ENCODE measurements around the gene KCNIP3.

KCNIP3 gene

DNA sequence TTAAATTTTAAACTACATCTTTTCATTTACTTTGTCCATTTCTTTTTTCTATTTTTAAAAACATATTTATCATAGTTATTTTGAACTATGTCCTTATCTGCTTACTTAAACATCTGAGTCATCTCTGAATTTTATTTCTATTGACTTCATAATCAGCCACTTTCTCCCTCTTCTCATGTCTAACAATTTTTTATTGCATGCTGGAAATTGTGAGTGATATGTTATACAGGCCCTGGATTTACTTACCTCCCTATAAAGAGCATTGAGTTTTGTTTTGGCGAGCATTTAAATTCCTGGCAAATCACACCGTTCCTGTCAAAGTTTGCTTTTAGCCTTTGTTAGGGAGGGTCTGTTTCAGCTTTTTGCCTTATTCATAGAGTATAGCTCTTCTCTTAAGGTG lies 39.3 kb downstream of the KCNIP3 start:
- no peaks in the 10 kb centered on the region for H3K36me3 ChIP-seq (ENCODE audit: control insufficient read depth, insufficient read depth, low read length)
- no peak overlapping the region for H3K27ac ChIP-seq (ENCODE audit: insufficient read depth, low read length, poor library complexity, severe bottlenecking)
- no peak for DNase-seq
- H3K4me1 ChIP-seq (ENCODE audit: control insufficient read depth, insufficient read depth, low read length, poor library complexity, severe bottlenecking), result no peaks in the 10 kb centered on the region
- H3K4me3 ChIP-seq (ENCODE audit: insufficient read depth, low read depth, low read length, poor library complexity, severe bottlenecking), result no peak overlapping the region
- H3K9me3 ChIP-seq (ENCODE audit: control insufficient read depth, low read length), result no peaks in the 10 kb centered on the region
- H3K27me3 ChIP-seq (replicated peaks; ENCODE audit: control insufficient read depth, insufficient read depth, low read length, poor library complexity, severe bottlenecking), result no peaks in the 10 kb centered on the region

- Histone ChIP-seq H3K9me3 (ENCODE audit: control insufficient read depth, low read length) (no peaks in the 10 kb centered on the region), H3K4me1 (ENCODE audit: control insufficient read depth, insufficient read depth, low read length, poor library complexity, severe bottlenecking) (no peaks in the 10 kb centered on the region), H3K4me3 (ENCODE audit: insufficient read depth, low read depth, low read length, poor library complexity, severe bottlenecking) (no peak overlapping the region), H3K36me3 (ENCODE audit: control insufficient read depth, insufficient read depth, low read length) (no peaks in the 10 kb centered on the region), H3K27me3 (replicated peaks; ENCODE audit: control insufficient read depth, insufficient read depth, low read length, poor library complexity, severe bottlenecking) (no peaks in the 10 kb centered on the region), H3K27ac (ENCODE audit: insufficient read depth, low read length, poor library complexity, severe bottlenecking) (no peak overlapping the region)
- DNase-seq, result no peak
These were observed 40.7 kb downstream of the KCNIP3 start for GRCh38 chr2:95337829-95338228.

DNA sequence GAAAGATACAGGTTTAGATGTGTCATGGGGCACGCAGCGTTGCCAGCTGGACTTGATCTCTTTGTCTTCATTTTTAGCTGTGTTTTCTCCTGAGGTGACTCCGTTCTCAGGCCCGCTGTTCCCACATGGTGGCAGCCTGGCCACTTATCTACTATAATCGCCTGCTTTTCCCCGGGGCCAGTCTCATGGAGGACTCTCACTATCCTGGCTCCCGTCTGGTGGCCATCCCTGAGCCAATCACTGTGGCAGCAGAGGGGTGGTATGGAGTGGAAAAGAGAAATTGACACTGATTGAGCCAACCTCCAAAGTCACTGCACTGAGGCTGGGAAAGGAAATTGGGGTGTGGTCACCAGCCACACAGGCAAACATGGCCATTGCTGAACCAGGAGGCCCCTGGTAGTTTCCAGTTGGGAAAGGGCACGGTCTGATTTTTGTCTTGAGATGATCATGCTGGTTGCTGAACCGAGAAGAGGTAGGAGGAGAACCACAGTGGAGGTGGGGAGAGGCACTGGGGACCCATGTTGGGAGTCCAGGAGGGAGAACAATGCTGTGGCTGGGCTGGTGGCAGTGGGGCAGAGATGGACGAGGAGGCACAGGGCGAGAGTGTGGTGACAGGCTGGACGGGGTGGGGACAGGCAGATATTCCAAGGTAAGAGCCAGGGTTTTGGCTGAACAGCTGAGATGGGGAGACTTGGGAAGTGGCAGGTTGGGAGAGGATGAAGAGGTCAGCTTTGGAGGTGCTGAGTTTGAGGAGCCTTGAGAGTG lies 45.6 kb downstream of the KCNIP3 start:
- H3K4me3 ChIP-seq (ENCODE audit: insufficient read depth, low read depth, low read length, poor library complexity, severe bottlenecking), result no peak overlapping the region
- H3K27ac ChIP-seq (ENCODE audit: insufficient read depth, low read length, poor library complexity, severe bottlenecking), result no peak overlapping the region
- no peaks in the 10 kb centered on the region for H3K36me3 ChIP-seq (ENCODE audit: control insufficient read depth, insufficient read depth, low read length)
- DNase-seq, result no peak
- peaks cover 11% of the 10 kb centered on the region for H3K27me3 ChIP-seq (replicated peaks; ENCODE audit: control insufficient read depth, insufficient read depth, low read length, poor library complexity, severe bottlenecking)
- no peaks in the 10 kb centered on the region for H3K9me3 ChIP-seq (ENCODE audit: control insufficient read depth, low read length)
- H3K4me1 ChIP-seq (ENCODE audit: control insufficient read depth, insufficient read depth, low read length, poor library complexity, severe bottlenecking), result peaks cover 4% of the 10 kb centered on the region

GRCh38 chr2:95343429-95344214 lies 46.5 kb downstream of the KCNIP3 start:
- DNase-seq, result no peak
- H3K27me3 ChIP-seq (replicated peaks; ENCODE audit: control insufficient read depth, insufficient read depth, low read length, poor library complexity, severe bottlenecking), result peaks cover 15% of the 10 kb centered on the region
- H3K36me3 ChIP-seq (ENCODE audit: control insufficient read depth, insufficient read depth, low read length), result no peaks in the 10 kb centered on the region
- H3K4me1 ChIP-seq (ENCODE audit: control insufficient read depth, insufficient read depth, low read length, poor library complexity, severe bottlenecking), result peaks cover 4% of the 10 kb centered on the region
- no peaks in the 10 kb centered on the region for H3K9me3 ChIP-seq (ENCODE audit: control insufficient read depth, low read length)
- no peak overlapping the region for H3K27ac ChIP-seq (ENCODE audit: insufficient read depth, low read length, poor library complexity, severe bottlenecking)
- no peak overlapping the region for H3K4me3 ChIP-seq (ENCODE audit: insufficient read depth, low read depth, low read length, poor library complexity, severe bottlenecking)

GRCh38 chr2:95344215-95344583 lies 47.1 kb downstream of the KCNIP3 start:
- H3K4me1 ChIP-seq (ENCODE audit: control insufficient read depth, insufficient read depth, low read length, poor library complexity, severe bottlenecking), result peaks cover 4% of the 10 kb centered on the region
- no peak overlapping the region for H3K27ac ChIP-seq (ENCODE audit: insufficient read depth, low read length, poor library complexity, severe bottlenecking)
- no peaks in the 10 kb centered on the region for H3K36me3 ChIP-seq (ENCODE audit: control insufficient read depth, insufficient read depth, low read length)
- no peak overlapping the region for H3K4me3 ChIP-seq (ENCODE audit: insufficient read depth, low read depth, low read length, poor library complexity, severe bottlenecking)
- H3K27me3 ChIP-seq (replicated peaks; ENCODE audit: control insufficient read depth, insufficient read depth, low read length, poor library complexity, severe bottlenecking), result peaks cover 15% of the 10 kb centered on the region
- DNase-seq, result no peak
- H3K9me3 ChIP-seq (ENCODE audit: control insufficient read depth, low read length), result no peaks in the 10 kb centered on the region

GRCh38 chr2:95344656-95345055 lies 47.5 kb downstream of the KCNIP3 start:
- no peaks in the 10 kb centered on the region for H3K9me3 ChIP-seq (ENCODE audit: control insufficient read depth, low read length)
- H3K4me3 ChIP-seq (ENCODE audit: insufficient read depth, low read depth, low read length, poor library complexity, severe bottlenecking), result no peak overlapping the region
- H3K27ac ChIP-seq (ENCODE audit: insufficient read depth, low read length, poor library complexity, severe bottlenecking), result no peak overlapping the region
- H3K27me3 ChIP-seq (replicated peaks; ENCODE audit: control insufficient read depth, insufficient read depth, low read length, poor library complexity, severe bottlenecking), result peaks cover 15% of the 10 kb centered on the region
- peaks cover 4% of the 10 kb centered on the region for H3K4me1 ChIP-seq (ENCODE audit: control insufficient read depth, insufficient read depth, low read length, poor library complexity, severe bottlenecking)
- no peak for DNase-seq
- H3K36me3 ChIP-seq (ENCODE audit: control insufficient read depth, insufficient read depth, low read length), result no peaks in the 10 kb centered on the region

- DNase-seq, result no peak
- H3K27ac ChIP-seq (ENCODE audit: insufficient read depth, low read length, poor library complexity, severe bottlenecking), result no peak overlapping the region
- peak overlapping the region; percentile 35 for H3K4me3 ChIP-seq (ENCODE audit: insufficient read depth, low read depth, low read length, poor library complexity, severe bottlenecking)
- peaks cover 15% of the 10 kb centered on the region for H3K27me3 ChIP-seq (replicated peaks; ENCODE audit: control insufficient read depth, insufficient read depth, low read length, poor library complexity, severe bottlenecking)
- H3K4me1 ChIP-seq (ENCODE audit: control insufficient read depth, insufficient read depth, low read length, poor library complexity, severe bottlenecking), result peaks cover 4% of the 10 kb centered on the region
- H3K36me3 ChIP-seq (ENCODE audit: control insufficient read depth, insufficient read depth, low read length), result no peaks in the 10 kb centered on the region
- no peaks in the 10 kb centered on the region for H3K9me3 ChIP-seq (ENCODE audit: control insufficient read depth, low read length)
These were observed 48.0 kb downstream of the KCNIP3 start for GRCh38 chr2:95345081-95345562.

- no peaks in the 10 kb centered on the region for H3K36me3 ChIP-seq (ENCODE audit: control insufficient read depth, insufficient read depth, low read length)
- DNase-seq, result peak in 1 of 3 donors; percentile 9
These were observed 48.5 kb downstream of the KCNIP3 start for GRCh38 chr2:95345563-95346230.

GRCh38 chr2:95346231-95346737 lies 49.1 kb downstream of the KCNIP3 start:
- Histone ChIP-seq H3K27ac (ENCODE audit: insufficient read depth, low read length, poor library complexity, severe bottlenecking) (no peak overlapping the region), H3K9me3 (ENCODE audit: control insufficient read depth, low read length) (no peaks in the 10 kb centered on the region), H3K27me3 (replicated peaks; ENCODE audit: control insufficient read depth, insufficient read depth, low read length, poor library complexity, severe bottlenecking) (peaks cover 15% of the 10 kb centered on the region), H3K4me1 (ENCODE audit: control insufficient read depth, insufficient read depth, low read length, poor library complexity, severe bottlenecking) (peaks cover 4% of the 10 kb centered on the region), H3K4me3 (ENCODE audit: insufficient read depth, low read depth, low read length, poor library complexity, severe bottlenecking) (peak overlapping the region; percentile 35), H3K36me3 (ENCODE audit: control insufficient read depth, insufficient read depth, low read length) (no peaks in the 10 kb centered on the region)
- DNase-seq, result no peak

More at GRCh38 chr2:95345563-95346230, 48.5 kb downstream of the KCNIP3 start:
- peaks cover 15% of the 10 kb centered on the region for H3K27me3 ChIP-seq (replicated peaks; ENCODE audit: control insufficient read depth, insufficient read depth, low read length, poor library complexity, severe bottlenecking)
- no peak overlapping the region for H3K27ac ChIP-seq (ENCODE audit: insufficient read depth, low read length, poor library complexity, severe bottlenecking)
- peak overlapping the region; percentile 35 for H3K4me3 ChIP-seq (ENCODE audit: insufficient read depth, low read depth, low read length, poor library complexity, severe bottlenecking)
- no peaks in the 10 kb centered on the region for H3K9me3 ChIP-seq (ENCODE audit: control insufficient read depth, low read length)
- peaks cover 4% of the 10 kb centered on the region for H3K4me1 ChIP-seq (ENCODE audit: control insufficient read depth, insufficient read depth, low read length, poor library complexity, severe bottlenecking)
